IMR-90 (cell line): ENCODE data around the gene ALOXE3. TPM values are rescaled to one million over a fixed set of nuclear protein-coding genes. Genes with fewer than 3 reads are reported as not detected.

Experiments used
- ATAC-seq: fragments of 200-7000 bp; cut with Tn5 transposase; 2 replicates; pipeline ENCODE4 v1.9.1; 2020; ENCODE audit warnings: low read depth, mild to moderate bottlenecking, moderate library complexity
- BruUV-seq: library from RNA; stranded (reverse); fragments of 400-500 nt; replicated peaks from 2 replicates; lab custom pipeline; 2021; lab: Mats Ljungman, UMichigan
- CTCF ChIA-PET: fragments of 300-600 bp; formaldehyde crosslinking; extraction: SDS; loops from one replicate; lab custom pipeline; 2021; ENCODE audit warnings: antibody characterized with exemption; lab: Yijun Ruan, JAX
- POLR2A ChIA-PET: fragments of 300-600 bp; sonication (Branson Sonifier 250); formaldehyde crosslinking; loops from one replicate; lab custom pipeline; 2022; ENCODE audit warnings: antibody characterized with exemption; ENCODE audit not compliant: unreplicated experiment; lab: Charles Lee
- DNase-seq: peaks from one replicate; pipeline ENCODE4 v3.0.0; 2013
- H2AFZ ChIP-seq: replicated peaks from 2 replicates; pipeline ENCODE3; 2013; ENCODE audit warnings: low read length, mild to moderate bottlenecking; ENCODE audit not compliant: poor library complexity
- H2AK5ac ChIP-seq: 2 replicates; pipeline ENCODE4 v1.6.1; 2013; ENCODE audit warnings: low read depth, low read length, inconsistent platforms
- H2AK9ac ChIP-seq: replicated peaks from 2 replicates; pipeline ENCODE3; 2013; ENCODE audit warnings: mild to moderate bottlenecking, low read depth, low read length, moderate library complexity; ENCODE audit not compliant: poor library complexity
- H2BK120ac ChIP-seq: 2 replicates; pipeline ENCODE4 v1.6.1; 2013; ENCODE audit warnings: low read depth, low read length, inconsistent platforms
- H2BK15ac ChIP-seq: 3 replicates; pipeline ENCODE4 v1.6.1; 2013; ENCODE audit warnings: low read depth, low read length, inconsistent platforms
- H2BK20ac ChIP-seq: 2 replicates; pipeline ENCODE4 v1.6.1; 2013; ENCODE audit warnings: low read depth, mild to moderate bottlenecking, inconsistent platforms, low read length, moderate library complexity
- H2BK5ac ChIP-seq: 2 replicates; pipeline ENCODE4 v1.6.1; 2013; ENCODE audit warnings: mild to moderate bottlenecking, low read depth, low read length, inconsistent platforms; ENCODE audit not compliant: poor library complexity, severe bottlenecking
- H3K14ac ChIP-seq: replicated peaks from 2 replicates; pipeline ENCODE4 v1.6.1; 2013; ENCODE audit warnings: low read depth, low read length, inconsistent platforms
- H3K18ac ChIP-seq: 2 replicates; pipeline ENCODE4 v1.6.1; 2013; ENCODE audit warnings: low read depth, low read length, control low read depth
- H3K23ac ChIP-seq: 2 replicates; pipeline ENCODE4 v1.6.1; 2013; ENCODE audit warnings: low read depth, low read length, inconsistent platforms
- H3K27ac ChIP-seq: 2 replicates; pipeline ENCODE4 v1.5.1; 2013; ENCODE audit warnings: mild to moderate bottlenecking, control low read depth, low read length; ENCODE audit not compliant: insufficient read depth
- H3K27me3 ChIP-seq: 2 replicates; pipeline ENCODE4 v1.6.1; 2013; ENCODE audit warnings: low read length; ENCODE audit not compliant: control insufficient read depth, insufficient read depth
- H3K36me3 ChIP-seq: 2 replicates; pipeline ENCODE4 v1.6.1; 2013; ENCODE audit warnings: low read length, mixed read lengths; ENCODE audit not compliant: control insufficient read depth, insufficient read depth
- H3K4ac ChIP-seq: 2 replicates; pipeline ENCODE4 v1.6.1; 2013; ENCODE audit warnings: low read depth, low read length, inconsistent platforms
- H3K4me1 ChIP-seq: 2 replicates; pipeline ENCODE4 v1.6.1; 2013; ENCODE audit warnings: low read length, mixed read lengths; ENCODE audit not compliant: control insufficient read depth, insufficient read depth
- H3K4me2 ChIP-seq: 2 replicates; pipeline ENCODE4 v1.6.1; 2013; ENCODE audit warnings: low read depth, mild to moderate bottlenecking, control low read depth, low read length, moderate library complexity
- H3K4me3 ChIP-seq: 2 replicates; pipeline ENCODE4 v1.5.1; 2013; ENCODE audit warnings: low read depth, mild to moderate bottlenecking, control low read depth, low read length, moderate library complexity; ENCODE audit not compliant: insufficient read depth
- H3K56ac ChIP-seq: 2 replicates; pipeline ENCODE4 v1.6.1; 2013; ENCODE audit warnings: low read length, inconsistent platforms; ENCODE audit not compliant: insufficient read depth; ENCODE audit errors: extremely low read depth
- H3K79me1 ChIP-seq, 2 experiments: 2 replicates each; pipeline ENCODE4 v1.6.1; 2013; ENCODE audit warnings: low read length in 2 of 2, inconsistent platforms in 1 of 2, low read depth in 1 of 2
- H3K9ac ChIP-seq: 2 replicates; pipeline ENCODE4 v1.6.1; 2013; ENCODE audit warnings: low read depth, low read length, control low read depth
- H3K9me1 ChIP-seq: 2 replicates; pipeline ENCODE4 v1.6.1; 2013; ENCODE audit warnings: low read length, inconsistent platforms; ENCODE audit not compliant: insufficient read depth
- H3K9me3 ChIP-seq: 2 replicates; pipeline ENCODE4 v1.6.1; 2013; ENCODE audit warnings: low read length; ENCODE audit not compliant: control insufficient read depth, insufficient read depth
- H4K20me1 ChIP-seq: 2 replicates; pipeline ENCODE4 v1.6.1; 2013; ENCODE audit warnings: low read length, inconsistent platforms; ENCODE audit not compliant: insufficient read depth
- H4K5ac ChIP-seq: 2 replicates; pipeline ENCODE4 v1.6.1; 2013; ENCODE audit warnings: mild to moderate bottlenecking, low read depth, low read length, control low read depth
- H4K8ac ChIP-seq, 2 experiments: 2 replicates each; pipeline ENCODE4 v1.6.1; 2013; ENCODE audit warnings: low read depth in 2 of 2, low read length in 2 of 2, control low read depth in 1 of 2, inconsistent platforms in 1 of 2
- H4K91ac ChIP-seq: 2 replicates; pipeline ENCODE4 v1.6.1; 2013; ENCODE audit warnings: low read depth, low read length, inconsistent platforms; ENCODE audit not compliant: insufficient read depth
- CEBPB ChIP-seq: IDR thresholded peaks from 2 replicates; pipeline ENCODE4 v1.6.1; 2012; ENCODE audit warnings: low read depth, low read length, improper control_type of control experiment
- MAFK ChIP-seq: IDR thresholded peaks from 2 replicates; pipeline ENCODE4 v1.6.1; 2012; ENCODE audit warnings: low read depth, low read length, improper control_type of control experiment
- MAZ ChIP-seq: IDR thresholded peaks from 2 replicates; pipeline ENCODE4 v1.6.1; 2012; ENCODE audit warnings: low read depth, mild to moderate bottlenecking, low read length, improper control_type of control experiment, moderate library complexity, borderline replicate concordance
- POLR2A ChIP-seq: IDR thresholded peaks from 2 replicates; pipeline ENCODE4 v1.6.1; 2012; ENCODE audit warnings: mild to moderate bottlenecking, low read depth, low read length
- RAD21 ChIP-seq: IDR thresholded peaks from 2 replicates; pipeline ENCODE4 v1.6.1; 2012; ENCODE audit warnings: low read length, improper control_type of control experiment
- RCOR1 ChIP-seq: IDR thresholded peaks from 2 replicates; pipeline ENCODE4 v1.6.1; 2012; ENCODE audit warnings: mild to moderate bottlenecking, low read length, improper control_type of control experiment; ENCODE audit not compliant: insufficient replicate concordance
- RFX5 ChIP-seq: IDR thresholded peaks from 2 replicates; pipeline ENCODE4 v1.8.0; 2012; ENCODE audit warnings: low read depth, mild to moderate bottlenecking, low read length, moderate library complexity
- WGBS, 2 experiments: methylation state at CpG; one replicate each; pipeline versions ENCODE4 v1.1.5 to v1.1.7; 2013; ENCODE audit warnings: missing lambda C conversion rate in 2 of 2; ENCODE audit not compliant: insufficient read length in 1 of 2; ENCODE audit errors: extremely low coverage in 2 of 2; 5-methylcytosine and 5-hydroxymethylcytosine counted together
- dilution Hi-C: fragments of 300-500 bp; cut with HindIII; formaldehyde crosslinking; loops from one replicate; pipeline ENCODE4 v1.14.3; 2018; ENCODE audit warnings: low sequenced_read_pairs; ENCODE audit not compliant: unreplicated experiment
- in situ Hi-C: fragments of 300-500 bp; cut with MboI; formaldehyde crosslinking; loops from 3 replicates; pipeline ENCODE4 v1.14.3; 2019; ENCODE audit warnings: low sequenced_read_pairs, inconsistent platforms, mixed read lengths
- intact Hi-C: fragments of 100-400 bp; cut with micrococcal nuclease; formaldehyde crosslinking; loops from 2 replicates; pipeline ENCODE4 v1.10.0; 2022
- polyA plus RNA-seq, 3 experiments: library from polyadenylated mRNA; depleted of rRNA; stranded (reverse); fragments of >200 nt; gene quantifications; 2 replicates each; pipeline ENCODE4 v1.2.3, GENCODE V29; 2012; ENCODE audit warnings: low replicate concordance in 1 of 3
- total RNA-seq: library from RNA; depleted of rRNA; stranded (reverse); fragments of >200 nt; gene quantifications from 2 replicates; pipeline ENCODE4 v1.2.3, GENCODE V29; 2012
- TF ChIP-seq, protein P1 (sequence below): fragments of 150-350 bp; IDR thresholded peaks from 2 replicates; pipeline ENCODE4 v1.6.1; 2016; ENCODE audit warnings: low read depth, mild to moderate bottlenecking, low read length, moderate library complexity, borderline replicate concordance

Gene ALOXE3
- total and polyA plus RNA-seq, 2 of the 4 experiments (the other 2 are of a cell fraction), result under 0.01 to 0.26 TPM

DNA sequence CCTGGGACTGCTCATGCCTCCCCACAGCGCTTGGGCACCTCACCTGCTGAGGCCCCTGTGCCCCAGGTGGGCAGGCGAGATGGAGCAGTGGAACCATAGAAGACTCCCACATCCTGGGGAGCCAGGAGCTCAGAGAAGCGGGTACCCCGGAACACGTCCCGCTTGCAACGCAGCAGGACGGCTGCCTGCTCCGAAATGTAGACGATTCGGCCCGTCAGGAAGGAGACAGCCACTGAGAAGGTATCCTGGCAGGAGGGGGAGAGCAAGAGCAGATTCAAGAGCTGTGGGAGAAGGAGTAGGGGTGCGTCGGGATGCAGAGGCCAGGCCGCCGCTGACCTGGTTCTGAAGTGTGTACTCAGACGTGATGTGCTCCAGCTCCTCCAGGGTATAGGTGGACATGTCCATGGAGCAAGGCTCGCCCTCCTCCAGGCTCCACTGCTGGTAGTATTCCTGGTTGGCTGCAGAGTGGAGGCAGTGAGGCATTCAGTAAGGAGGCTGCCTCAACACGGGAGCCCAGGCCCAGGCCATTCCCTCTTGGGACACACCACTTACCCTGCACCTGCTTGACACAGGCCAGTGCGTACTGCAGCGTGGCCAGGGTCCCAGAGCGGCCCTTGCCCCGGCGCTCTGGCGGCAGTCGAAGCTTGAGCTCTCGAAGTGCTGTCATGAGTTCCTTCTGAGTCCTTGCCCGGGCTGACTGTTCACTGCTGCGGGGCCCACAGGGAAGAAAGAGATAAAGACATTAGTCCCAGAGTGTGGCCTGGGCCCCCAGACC, 31.3 kb upstream of the ALOXE3 start (continued):
- no peak for TF ChIP-seq RCOR1

DNA sequence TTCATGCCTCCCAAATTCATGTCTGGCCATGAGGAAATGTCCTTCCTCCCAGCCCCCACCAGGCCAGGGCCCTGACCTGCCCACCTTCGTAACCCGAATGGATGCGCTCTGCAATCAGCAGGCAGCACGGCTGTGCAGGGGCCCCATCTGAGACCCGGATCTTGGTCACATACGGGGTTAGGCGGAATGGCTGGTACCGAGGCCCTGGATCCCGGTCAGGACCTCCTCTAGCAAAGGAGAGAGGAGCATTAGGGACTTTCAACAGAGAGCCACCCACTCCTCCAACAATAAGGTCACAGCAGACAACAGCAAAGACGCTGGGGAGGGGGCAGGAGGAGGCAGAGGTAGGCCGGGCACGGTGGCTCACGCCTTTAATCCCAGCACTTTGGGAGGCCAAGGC, 30.2 kb upstream of the ALOXE3 start:
- ATAC-seq, result no peak
- Histone ChIP-seq H3K36me3 (peaks cover 52% of the 10 kb centered on the region), H3K14ac (no peak overlapping the region), H2AK9ac (no peak overlapping the region), H4K8ac (no peak overlapping the region), H3K4me2 (no peak overlapping the region), H2AK5ac (no peak overlapping the region), H3K9me1 (peaks cover 15% of the 10 kb centered on the region), H2BK15ac (no peak overlapping the region), H3K4me1 (peaks cover 14% of the 10 kb centered on the region), H2BK20ac (no peak overlapping the region), H3K4ac (no peak overlapping the region), H4K5ac (no peak overlapping the region), H3K27ac (no peak overlapping the region), H3K23ac (no peak overlapping the region), H3K9ac (no peak overlapping the region), H3K79me1 (peaks cover 3 to 23% of the 10 kb centered on the region in 2 experiments; a peak in 2 of 4 replicates), H2BK120ac (no peak overlapping the region), H2AFZ (no peak overlapping the region), H3K56ac (no peak overlapping the region), H3K18ac (no peak overlapping the region), H4K20me1 (peaks cover 9% of the 10 kb centered on the region), H3K27me3 (no peaks in the 10 kb centered on the region), H3K9me3 (no peaks in the 10 kb centered on the region), H2BK5ac (no peak overlapping the region), H3K4me3 (no peak overlapping the region), H4K91ac (no peak overlapping the region)
- DNase-seq, result no peak
- in situ Hi-C loops, result no loop called here
- no peak for TF ChIP-seq CEBPB
- TF ChIP-seq MAFK, result no peak
- TF ChIP-seq MAZ, result no peak
- TF ChIP-seq, protein P1, sequence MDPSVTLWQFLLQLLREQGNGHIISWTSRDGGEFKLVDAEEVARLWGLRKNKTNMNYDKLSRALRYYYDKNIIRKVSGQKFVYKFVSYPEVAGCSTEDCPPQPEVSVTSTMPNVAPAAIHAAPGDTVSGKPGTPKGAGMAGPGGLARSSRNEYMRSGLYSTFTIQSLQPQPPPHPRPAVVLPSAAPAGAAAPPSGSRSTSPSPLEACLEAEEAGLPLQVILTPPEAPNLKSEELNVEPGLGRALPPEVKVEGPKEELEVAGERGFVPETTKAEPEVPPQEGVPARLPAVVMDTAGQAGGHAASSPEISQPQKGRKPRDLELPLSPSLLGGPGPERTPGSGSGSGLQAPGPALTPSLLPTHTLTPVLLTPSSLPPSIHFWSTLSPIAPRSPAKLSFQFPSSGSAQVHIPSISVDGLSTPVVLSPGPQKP, result no peak
- no peak for TF ChIP-seq RFX5
- no peak for TF ChIP-seq RAD21
- TF ChIP-seq POLR2A, result no peak
- no peak for TF ChIP-seq RCOR1
- BruUV-seq, result no TSS peak
- dilution Hi-C loops, result no loop called here
- ChIA-PET CTCF (no interaction called here), POLR2A (no interaction called here)
- WGBS, 2 experiments, result 96% methylated on average over 4 of the region's 13 CpGs; no CpG with 5 or more reads in 1 of the 2 experiments
- intact Hi-C loops, result no loop called here
